ENCODE measurements around the gene RPL32.
"Not testable (repeated sequence)": the region's sequence is repeated elsewhere in the genome, so short reads cannot be mapped to it uniquely, and the experiment has no call there.

Gene RPL32

GRCh38 chr3:12868039-12869034 lies 27.0 kb upstream of the RPL32 start:
- peak; percentile 95 for DNase-seq (ENCODE audit: low spot score)

- DNase-seq (ENCODE audit: low spot score): no peak
Measured at GRCh38 chr3:12866836-12867235, 25.5 kb upstream of the RPL32 start.

GRCh38 chr3:12865271-12865670 lies 23.9 kb upstream of the RPL32 start:
- no peak for DNase-seq (ENCODE audit: low spot score)

- DNase-seq (ENCODE audit: low spot score): no peak
Measured at GRCh38 chr3:12862387-12862786, 21.0 kb upstream of the RPL32 start.

GRCh38 chr3:12861611-12862010 lies 20.2 kb upstream of the RPL32 start:
- DNase-seq (ENCODE audit: low spot score): no peak

- DNase-seq (ENCODE audit: low spot score): no peak
Measured at GRCh38 chr3:12859840-12860239, 18.5 kb upstream of the RPL32 start.

GRCh38 chr3:12856626-12857025 lies 15.3 kb upstream of the RPL32 start:
- no peak for DNase-seq (ENCODE audit: low spot score)

GRCh38 chr3:12854565-12854964 lies 13.2 kb upstream of the RPL32 start:
- peak; percentile 35 for DNase-seq (ENCODE audit: low spot score)

- not testable (repeated sequence) for DNase-seq (ENCODE audit: low spot score)
Measured at GRCh38 chr3:12853847-12854246, 12.5 kb upstream of the RPL32 start.

- DNase-seq (ENCODE audit: low spot score): no peak
Measured at GRCh38 chr3:12852201-12852600, 10.8 kb upstream of the RPL32 start.

GRCh38 chr3:12845811-12846210 lies 4.4 kb upstream of the RPL32 start:
- DNase-seq (ENCODE audit: low spot score): no peak

GRCh38 chr3:12842469-12842868 lies 1.1 kb upstream of the RPL32 start:
- no peak for DNase-seq (ENCODE audit: low spot score)

GRCh38 chr3:12841970-12842328 lies 584 bp upstream of the RPL32 start:
- DNase-seq (ENCODE audit: low spot score): no peak

- DNase-seq (ENCODE audit: low spot score): peak; percentile 48
Measured at GRCh38 chr3:12840591-12841148, 695 bp downstream of the RPL32 start.

GRCh38 chr3:12840148-12840547 lies 1.2 kb downstream of the RPL32 start:
- not testable (repeated sequence) for DNase-seq (ENCODE audit: low spot score)

- no peak for DNase-seq (ENCODE audit: low spot score)
Measured at GRCh38 chr3:12839156-12839946, 2.0 kb downstream of the RPL32 start.

GRCh38 chr3:12838179-12838965 lies 3.0 kb downstream of the RPL32 start:
- no peak for DNase-seq (ENCODE audit: low spot score)

- no peak for DNase-seq (ENCODE audit: low spot score)
Measured at GRCh38 chr3:12837295-12837986, 3.9 kb downstream of the RPL32 start.

GRCh38 chr3:12835052-12835665 lies 6.2 kb downstream of the RPL32 start:
- DNase-seq (ENCODE audit: low spot score): no peak

- DNase-seq (ENCODE audit: low spot score): no peak
Measured at GRCh38 chr3:12833222-12834161, 7.9 kb downstream of the RPL32 start.

All from Ammon's horn (tissue), 1 donor.